B cell (primary cell): ENCODE data around the gene EYS. TPM values are rescaled to one million over a fixed set of nuclear protein-coding genes. Genes with fewer than 3 reads are reported as not detected.

Experiments used
- ATAC-seq: fragments of 200-7000 bp; cut with Tn5 transposase; one replicate; pipeline ENCODE4 v1.10.0; 2021; ENCODE audit warnings: low read depth, mild to moderate bottlenecking, moderate number of reproducible peaks, moderate library complexity
- CTCF ChIA-PET: fragments of 350-600 bp; sonication (Branson Sonifier 250); formaldehyde crosslinking; loops from one replicate; lab custom pipeline; 2021; ENCODE audit warnings: antibody characterized with exemption, inconsistent platforms; lab: Charles Lee
- POLR2A ChIA-PET: fragments of 350-600 bp; sonication (Branson Sonifier 250); formaldehyde crosslinking; loops from one replicate; lab custom pipeline; 2021; ENCODE audit warnings: antibody characterized with exemption; lab: Charles Lee
- DNase-seq: peaks from one replicate; pipeline ENCODE4 v3.0.0; 2013
- H2AFZ ChIP-seq: 2 replicates; pipeline ENCODE4 v1.6.1; 2012; ENCODE audit warnings: mild to moderate bottlenecking, low read depth, low read length; ENCODE audit not compliant: insufficient read depth, poor library complexity, severe bottlenecking
- H3K27ac ChIP-seq, 2 donors: 1 replicate in 1 of 2; 2 replicates in 1 of 2; pipeline ENCODE4 v1.5.1; 2012 to 2013; ENCODE audit warnings: low read length in 2 of 2, mild to moderate bottlenecking in 2 of 2, moderate library complexity in 1 of 2
- H3K27me3 ChIP-seq, 4 experiments: fragments of 200-600 bp in 1 of 4; sonication (generic) in 1 of 4; replicated peaks in 1 of 4; 1 replicate in 2 of 4; 2 replicates in 2 of 4; pipeline versions ENCODE4 v1.6.1 to v1.7.0; 2013 to 2016; ENCODE audit warnings: low read length in 3 of 4, mild to moderate bottlenecking in 2 of 4, mixed read lengths in 1 of 4, moderate library complexity in 1 of 4; ENCODE audit not compliant: insufficient read depth in 4 of 4, control insufficient read depth in 3 of 4; ENCODE audit errors: control extremely low read depth in 1 of 4
- H3K36me3 ChIP-seq, 2 experiments: replicated peaks in 1 of 2; 1 replicate in 1 of 2; 2 replicates in 1 of 2; pipeline versions ENCODE4 v1.6.1 to v1.7.1; 2013; ENCODE audit warnings: low read length in 1 of 2; ENCODE audit not compliant: insufficient read depth in 2 of 2, control insufficient read depth in 1 of 2; ENCODE audit errors: control extremely low read depth in 1 of 2, extremely low read depth in 1 of 2
- H3K4me1 ChIP-seq, 2 donors: fragments of 200-600 bp in 1 of 2; sonication (generic) in 1 of 2; 1 replicate in 1 of 2; 2 replicates in 1 of 2; pipeline versions ENCODE4 v1.5.1 to v1.6.1; 2013 to 2017; ENCODE audit warnings: low read length in 2 of 2; ENCODE audit not compliant: control insufficient read depth in 2 of 2, insufficient read depth in 2 of 2
- H3K4me2 ChIP-seq: replicated peaks from 2 replicates; pipeline ENCODE3; 2012; ENCODE audit warnings: mild to moderate bottlenecking, low read depth, low read length; ENCODE audit not compliant: poor library complexity, severe bottlenecking
- H3K4me3 ChIP-seq, 5 experiments: fragments of 200-600 bp in 1 of 5; sonication (generic) in 1 of 5; 1 replicate in 3 of 5; 2 replicates in 2 of 5; pipeline versions ENCODE4 v1.5.1 to v1.7.0; 2011 to 2016; ENCODE audit warnings: low read length in 4 of 5, mild to moderate bottlenecking in 4 of 5, low read depth in 2 of 5, control low read depth in 1 of 5, moderate library complexity in 1 of 5; ENCODE audit not compliant: insufficient read depth in 1 of 5; ENCODE audit errors: control extremely low read depth in 1 of 5, extremely low read depth in 1 of 5
- H3K79me2 ChIP-seq: fragments of 200-600 bp; sonication (generic); one replicate; pipeline ENCODE4 v1.6.0; 2016; ENCODE audit warnings: low read length; ENCODE audit not compliant: control insufficient read depth, insufficient read depth
- H3K9ac ChIP-seq: fragments of 200-600 bp; sonication (generic); 2 replicates; pipeline ENCODE4 v1.6.1; 2017; ENCODE audit warnings: mild to moderate bottlenecking, low read length, moderate library complexity
- H3K9me3 ChIP-seq, 3 donors: one replicate each; pipeline versions ENCODE4 v1.6.1 to v1.7.1; 2013; ENCODE audit warnings: low read length in 2 of 3; ENCODE audit not compliant: control insufficient read depth in 2 of 3, insufficient read depth in 1 of 3; ENCODE audit errors: control extremely low read depth in 1 of 3
- H4K20me1 ChIP-seq: 2 replicates; pipeline ENCODE4 v1.6.0; 2012; ENCODE audit warnings: mild to moderate bottlenecking, low read length; ENCODE audit not compliant: insufficient read depth, control insufficient read depth, poor library complexity, severe bottlenecking
- H3K27ac Mint-ChIP-seq: one replicate; pipeline ENCODE4 v1.8.0; 2021; ENCODE audit warnings: mixed read lengths
- H3K27me3 Mint-ChIP-seq: one replicate; pipeline ENCODE4 v1.8.0; 2021; ENCODE audit warnings: mixed read lengths
- H3K4me1 Mint-ChIP-seq: one replicate; pipeline ENCODE4 v1.8.0; 2021; ENCODE audit warnings: mixed read lengths
- H3K4me3 Mint-ChIP-seq: one replicate; pipeline ENCODE4 v1.8.0; 2021; ENCODE audit warnings: mixed read lengths
- H3K9me3 Mint-ChIP-seq: one replicate; pipeline ENCODE4 v1.8.0; 2022; ENCODE audit warnings: mixed read lengths; ENCODE audit not compliant: insufficient read depth
- EZH2 ChIP-seq: IDR thresholded peaks from 2 replicates; pipeline ENCODE4 v1.6.1; 2012; ENCODE audit warnings: borderline replicate concordance, low read depth, mild to moderate bottlenecking, moderate library complexity, low read length; ENCODE audit not compliant: insufficient read depth, poor library complexity, severe bottlenecking
- WGBS: methylation state at CpG from one replicate; pipeline ENCODE4 v1.1.5; 2013; ENCODE audit warnings: missing lambda C conversion rate; ENCODE audit not compliant: insufficient coverage; 5-methylcytosine and 5-hydroxymethylcytosine counted together
- intact Hi-C: fragments of 100-400 bp; cut with micrococcal nuclease; formaldehyde crosslinking; loops from one replicate; pipeline ENCODE4 v1.10.0; 2022
- polyA plus RNA-seq: library from polyadenylated mRNA; depleted of rRNA; stranded (reverse); fragments of >200 nt; gene quantifications from 2 replicates; pipeline ENCODE4 v1.2.3, GENCODE V29; 2012
- total RNA-seq, 2 donors: library from RNA; stranded (reverse); fragments of 120-200 nt in 1 of 2; gene quantifications; 1 replicate in 1 of 2; 2 replicates in 1 of 2; pipeline versions ENCODE4 v1.2.3 to v1.2.4, GENCODE V29; 2013 to 2022
- TF ChIP-seq, protein P1 (sequence below): fragments of 200-600 bp; IDR thresholded peaks from one replicate; pipeline ENCODE4 v1.8.0; 2022; ENCODE audit warnings: antibody characterized with exemption, mild to moderate bottlenecking

Gene EYS
- total and polyA plus RNA-seq, 2 donors (not counting 1 experiment from before 2014, with no cell fraction given) = not detected

DNA sequence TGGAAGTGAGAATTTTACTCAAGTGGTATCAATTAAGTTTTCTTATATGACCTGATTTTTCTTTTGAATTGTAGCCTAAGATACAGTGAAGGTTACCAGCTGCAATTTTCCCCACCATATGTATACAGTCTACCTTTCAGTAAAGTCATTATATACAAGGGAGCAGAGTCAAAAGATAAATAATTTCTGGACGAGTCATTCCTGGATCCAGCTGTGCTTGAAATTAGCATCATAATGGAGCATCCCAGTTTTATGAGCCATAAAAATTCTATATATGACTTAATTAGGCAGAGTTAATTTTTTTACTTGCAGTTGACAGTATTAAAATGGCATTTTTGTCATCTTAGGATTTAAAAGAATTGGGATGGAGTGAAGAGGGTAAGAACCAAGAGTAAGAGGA, 1063.0 kb downstream of the EYS start:
- ATAC-seq (no peak), DNase-seq (no peak)
- Mint-ChIP-seq H3K27ac (no peak overlapping the region), H3K4me1 (no peaks in the 10 kb centered on the region), H3K9me3 (no peaks in the 10 kb centered on the region), H3K4me3 (no peak overlapping the region), H3K27me3 (no peaks in the 10 kb centered on the region)
- no peaks in the 10 kb centered on the region for H3K79me2 ChIP-seq
- H4K20me1 ChIP-seq = no peaks in the 10 kb centered on the region
- no peaks in the 10 kb centered on the region for H3K4me1 ChIP-seq
- no peak overlapping the region for H3K4me3 ChIP-seq
- H3K4me2 ChIP-seq = no peak overlapping the region
- TF ChIP-seq, protein P1, sequence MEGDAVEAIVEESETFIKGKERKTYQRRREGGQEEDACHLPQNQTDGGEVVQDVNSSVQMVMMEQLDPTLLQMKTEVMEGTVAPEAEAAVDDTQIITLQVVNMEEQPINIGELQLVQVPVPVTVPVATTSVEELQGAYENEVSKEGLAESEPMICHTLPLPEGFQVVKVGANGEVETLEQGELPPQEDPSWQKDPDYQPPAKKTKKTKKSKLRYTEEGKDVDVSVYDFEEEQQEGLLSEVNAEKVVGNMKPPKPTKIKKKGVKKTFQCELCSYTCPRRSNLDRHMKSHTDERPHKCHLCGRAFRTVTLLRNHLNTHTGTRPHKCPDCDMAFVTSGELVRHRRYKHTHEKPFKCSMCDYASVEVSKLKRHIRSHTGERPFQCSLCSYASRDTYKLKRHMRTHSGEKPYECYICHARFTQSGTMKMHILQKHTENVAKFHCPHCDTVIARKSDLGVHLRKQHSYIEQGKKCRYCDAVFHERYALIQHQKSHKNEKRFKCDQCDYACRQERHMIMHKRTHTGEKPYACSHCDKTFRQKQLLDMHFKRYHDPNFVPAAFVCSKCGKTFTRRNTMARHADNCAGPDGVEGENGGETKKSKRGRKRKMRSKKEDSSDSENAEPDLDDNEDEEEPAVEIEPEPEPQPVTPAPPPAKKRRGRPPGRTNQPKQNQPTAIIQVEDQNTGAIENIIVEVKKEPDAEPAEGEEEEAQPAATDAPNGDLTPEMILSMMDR = no peak
- TF ChIP-seq EZH2 = no peak
- H3K9ac ChIP-seq = no peak overlapping the region
- H3K36me3 ChIP-seq = no peaks in the 10 kb centered on the region
- POLR2A ChIA-PET = no interaction called here
- no peak overlapping the region for H3K27ac ChIP-seq
- intact Hi-C loops = no loop called here
- no peak overlapping the region for H2AFZ ChIP-seq
- H3K27me3 ChIP-seq = no peaks in the 10 kb centered on the region
- CTCF ChIA-PET = no interaction called here
- WGBS = no CpG with 5 or more reads among the region's 1 CpG
- peaks cover 0 to 4% (median 0%) of the 10 kb centered on the region in 3 donors for H3K9me3 ChIP-seq

GRCh38 chr6:64630901-64631300, 1076.1 kb downstream of the EYS start:
- intact Hi-C loops = no loop called here
- POLR2A ChIA-PET = no interaction called here
- no CpG with 5 or more reads among the region's 2 CpGs for WGBS

More at GRCh38 chr6:64630901-64631300, 1076.1 kb downstream of the EYS start:
- CTCF ChIA-PET = no interaction called here
- TF ChIP-seq, protein P1 = no peak
- no peak for TF ChIP-seq EZH2
- Histone ChIP-seq H3K36me3 (no peaks in the 10 kb centered on the region), H3K4me2 (no peak overlapping the region), H3K9ac (no peak overlapping the region), H3K27me3 (no peaks in the 10 kb centered on the region), H4K20me1 (no peaks in the 10 kb centered on the region), H3K4me1 (no peaks in the 10 kb centered on the region), H2AFZ (no peak overlapping the region), H3K79me2 (no peaks in the 10 kb centered on the region), H3K4me3 (no peak overlapping the region), H3K9me3 (no peaks in the 10 kb centered on the region), H3K27ac (no peak overlapping the region)
- H3K4me3 Mint-ChIP-seq = no peak overlapping the region
- H3K4me1 Mint-ChIP-seq = no peaks in the 10 kb centered on the region
- H3K27me3 Mint-ChIP-seq = no peaks in the 10 kb centered on the region
- peaks cover 2% of the 10 kb centered on the region for H3K9me3 Mint-ChIP-seq
- ATAC-seq = no peak
- no peak overlapping the region for H3K27ac Mint-ChIP-seq
- no peak for DNase-seq
